Measurements from ENCODE around the gene AHNAK2.
"Not testable (repeated sequence)": the region's sequence is repeated elsewhere in the genome, so short reads cannot be mapped to it uniquely, and the experiment has no call there.

- TF ChIP-seq EZH2 (IDR thresholded peaks at IDR 0.05; ENCODE audit: low read length, missing control alignments); CTCF (conservative IDR thresholded peaks at IDR 0.05 in 1 of 2, IDR thresholded peaks at IDR 0.05 in 1 of 2; ENCODE audit: low read depth in 1 of 2, low read length in 2 of 2): not testable (repeated sequence)
These were observed 28.7 kb downstream of the AHNAK2 start for GRCh38 chr14:104949406-104949955.

Measured in fibroblast of lung (primary cell).